ENCODE results near the gene LPAR2. TPM values are rescaled to one million over a fixed set of nuclear protein-coding genes. Genes with fewer than 3 reads are reported as not detected.

The LPAR2 gene
- polyA plus RNA-seq, 2 of the 4 experiments (the other 2 are of a cell fraction) = 1.5 to 3.8 TPM

GRCh38 chr19:19654441-19654840 is 26.4 kb upstream of the LPAR2 start (continued):
- TF ChIP-seq FOSL2 (IDR thresholded peaks at IDR 0.05) (no peak), FOSL2 (CRISPR knock-in tag; IDR thresholded peaks at IDR 0.05) (no peak), MYC (IDR thresholded peaks at IDR 0.05; ENCODE audit: borderline replicate concordance, low read length) (no peak), BCL3 (IDR thresholded peaks at IDR 0.05) (no peak)

- Histone ChIP-seq H3K4me2 (no peak overlapping the region), H3K9me3 (no peaks in the 10 kb centered on the region), H3K4me3 (no peak overlapping the region), H3K4me1 (no peaks in the 10 kb centered on the region), H3K27ac (no peak overlapping the region)
- FAIRE-seq (no peak), ATAC-seq (no peak), DNase-seq (ENCODE audit: low read depth in 1 of 2, low spot score in 1 of 2) (no peak)
- CTCF ChIA-PET = interaction anchor here (1.1 to 4.7 kb wide), 3 partner anchors 8 to 121 kb away, joined by 3 to 28 read pairs (median 8); partner anchors contain the start of gene GMIP
- TF ChIP-seq HEYL (CRISPR knock-in tag; IDR thresholded peaks at IDR 0.05) = no peak
- no peak for TF ChIP-seq GATA3 (IDR thresholded peaks at IDR 0.05; ENCODE audit: borderline replicate concordance)
- TF ChIP-seq EHMT2 (IDR thresholded peaks at IDR 0.05; ENCODE audit: low read depth) = no peak
- no peak for TF ChIP-seq PHF8 (IDR thresholded peaks at IDR 0.05; ENCODE audit: borderline replicate concordance, low read depth)
- no peak for TF ChIP-seq CBX8 (IDR thresholded peaks at IDR 0.05)
- TF ChIP-seq EP300 (IDR thresholded peaks at IDR 0.05) = no peak
- TF ChIP-seq KDM1A (IDR thresholded peaks at IDR 0.05; ENCODE audit: low read depth) = no peak
- TF ChIP-seq USF2 (IDR thresholded peaks at IDR 0.05) = no peak
- POLR2A ChIA-PET = no interaction called here
- WGBS (ENCODE audit: missing lambda C conversion rate) = 89% methylated on average over 17 of the region's 23 CpGs
These were observed 25.7 kb upstream of the LPAR2 start for GRCh38 chr19:19653597-19654147.

GRCh38 chr19:19652482-19653295 is 24.7 kb upstream of the LPAR2 start:
- no peak for ATAC-seq
- Histone ChIP-seq H3K4me3 (no peak overlapping the region), H3K27ac (no peak overlapping the region), H3K4me1 (no peaks in the 10 kb centered on the region), H3K9me3 (no peaks in the 10 kb centered on the region), H3K4me2 (no peak overlapping the region)
- no peak for DNase-seq (ENCODE audit: low read depth in 1 of 2, low spot score in 1 of 2)
- ChIA-PET CTCF (interaction anchor here (1.1 to 4.7 kb wide), 3 partner anchors 8 to 121 kb away, joined by 3 to 28 read pairs (median 17); partner anchors contain the start of gene GMIP), POLR2A (no interaction called here)
- FAIRE-seq = no peak
- no peak for TF ChIP-seq SREBF2 (IDR thresholded peaks at IDR 0.05)
- TF ChIP-seq HEYL (CRISPR knock-in tag; IDR thresholded peaks at IDR 0.05) = no peak
- no peak for TF ChIP-seq RNF2 (IDR thresholded peaks at IDR 0.05; ENCODE audit: borderline replicate concordance, low read depth)
- no peak for TF ChIP-seq USF2 (IDR thresholded peaks at IDR 0.05)
- no peak for TF ChIP-seq RARB (CRISPR knock-in tag; IDR thresholded peaks at IDR 0.05)
- TF ChIP-seq ZNF302 (CRISPR knock-in tag; IDR thresholded peaks at IDR 0.05) = no peak
- TF ChIP-seq MYC (IDR thresholded peaks at IDR 0.05; ENCODE audit: borderline replicate concordance, low read length) = no peak
- TF ChIP-seq EHMT2 (IDR thresholded peaks at IDR 0.05; ENCODE audit: low read depth) = no peak
- WGBS (ENCODE audit: missing lambda C conversion rate) = 90% methylated on average over 11 of the region's 24 CpGs

- H3K27ac ChIP-seq = no peak overlapping the region
- H3K9me3 ChIP-seq = no peaks in the 10 kb centered on the region
- 88% methylated on average over 7 of the region's 13 CpGs for WGBS (ENCODE audit: missing lambda C conversion rate)
- no peak overlapping the region for H3K4me2 ChIP-seq
- no peaks in the 10 kb centered on the region for H3K4me1 ChIP-seq
- no peak for ATAC-seq
- TF ChIP-seq HOXB5 (CRISPR knock-in tag; IDR thresholded peaks at IDR 0.05) (no peak), JUNB (IDR thresholded peaks at IDR 0.05) (no peak), EHF (CRISPR knock-in tag; IDR thresholded peaks at IDR 0.05) (no peak), CBX2 (IDR thresholded peaks at IDR 0.05; ENCODE audit: borderline replicate concordance, low read depth) (no peak), HEYL (CRISPR knock-in tag; IDR thresholded peaks at IDR 0.05) (no peak), MYC (IDR thresholded peaks at IDR 0.05; ENCODE audit: borderline replicate concordance, low read length) (no peak)
- TF ChIP-seq, protein P1, sequence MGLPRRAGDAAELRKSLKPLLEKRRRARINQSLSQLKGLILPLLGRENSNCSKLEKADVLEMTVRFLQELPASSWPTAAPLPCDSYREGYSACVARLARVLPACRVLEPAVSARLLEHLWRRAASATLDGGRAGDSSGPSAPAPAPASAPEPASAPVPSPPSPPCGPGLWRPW (IDR thresholded peaks at IDR 0.05) = no peak
- no peak overlapping the region for H3K4me3 ChIP-seq
- POLR2A ChIA-PET = no interaction called here
- no peak for DNase-seq (ENCODE audit: low read depth in 1 of 2, low spot score in 1 of 2)
- CTCF ChIA-PET = interaction anchor here (1.4 to 3.7 kb wide), 2 partner anchors 8 to 119 kb away, joined by 4 to 17 read pairs; no protein-coding TSS in a partner anchor
- no peak for FAIRE-seq
These were observed 23.1 kb upstream of the LPAR2 start for GRCh38 chr19:19651076-19651475.

Data from A549 (cell line).